GM12878 (cell line): ENCODE data around the gene PDE6C. TPM values are rescaled to one million over a fixed set of nuclear protein-coding genes. Genes with fewer than 3 reads are reported as not detected.

Experiments
- ATAC-seq: fragments of 200-7000 bp; cut with Tn5 transposase; 3 replicates; pipeline ENCODE4 v1.9.1; 2020; ENCODE audit warnings: mild to moderate bottlenecking, moderate library complexity
- BruUV-seq: library from RNA; stranded (reverse); fragments of 400-500 nt; replicated peaks from 2 replicates; lab custom pipeline; 2021; lab: Mats Ljungman, UMichigan
- CTCF ChIA-PET: fragments of 300-600 bp; sonication (Branson Sonifier 250); formaldehyde crosslinking; extraction: SDS; loops from one replicate; lab custom pipeline; 2021; ENCODE audit warnings: inconsistent platforms; lab: Yijun Ruan, JAX
- POLR2A ChIA-PET: fragments of 350-600 bp; formaldehyde crosslinking; extraction: SDS; loops from one replicate; lab custom pipeline; 2021; ENCODE audit warnings: inconsistent platforms; lab: Charles Lee
- RAD21 ChIA-PET: fragments of 300-600 bp; sonication (Branson Sonifier 250); formaldehyde crosslinking; loops from one replicate; lab custom pipeline; 2023; ENCODE audit warnings: antibody characterized with exemption; ENCODE audit not compliant: unreplicated experiment; lab: Charles Lee
- SMC1A ChIA-PET: fragments of 300-600 bp; sonication (Branson Sonifier 250); formaldehyde crosslinking; loops from one replicate; lab custom pipeline; 2023; ENCODE audit not compliant: unreplicated experiment, uncharacterized antibody; lab: Charles Lee
- DNase-seq: peaks from one replicate; pipeline ENCODE4 v3.0.0-alpha.2; 2011; ENCODE audit warnings: low read depth, low spot score
- FAIRE-seq: peaks from 3 replicates; lab custom pipeline; 2011; peaks lifted over from hg19 to GRCh38; lab: Jason Lieb, UNC
- H2AFZ ChIP-seq: 2 replicates; pipeline ENCODE4 v1.6.0; 2011; ENCODE audit warnings: low read depth, low read length, control low read depth; ENCODE audit not compliant: control insufficient read depth
- H3K27ac ChIP-seq: 2 replicates; pipeline ENCODE4 v1.5.1; 2011; ENCODE audit warnings: control low read depth; ENCODE audit not compliant: control insufficient read depth, insufficient read depth
- H3K27me3 ChIP-seq, 2 experiments: replicated peaks in 1 of 2; 2 replicates each; pipeline versions ENCODE4 v1.6.0 to v1.6.1; 2011; ENCODE audit warnings: low read length in 1 of 2; ENCODE audit not compliant: control insufficient read depth in 2 of 2, insufficient read depth in 2 of 2
- H3K36me3 ChIP-seq, 2 experiments: 2 replicates each; pipeline ENCODE4 v1.5.1; 2011; ENCODE audit warnings: low read length in 1 of 2; ENCODE audit not compliant: control insufficient read depth in 2 of 2, insufficient read depth in 2 of 2
- H3K4me1 ChIP-seq: 2 replicates; pipeline ENCODE4 v1.6.1; 2011; ENCODE audit warnings: mild to moderate bottlenecking, low read length, moderate library complexity, mixed read lengths; ENCODE audit not compliant: control insufficient read depth, insufficient read depth
- H3K4me2 ChIP-seq: 2 replicates; pipeline ENCODE4 v1.6.0; 2011; ENCODE audit warnings: control low read depth; ENCODE audit not compliant: control insufficient read depth, insufficient read depth
- H3K4me3 ChIP-seq: fragments of 200-600 bp; sonication (generic); 2 replicates; pipeline ENCODE4 v1.5.1; 2016
- H3K79me2 ChIP-seq: 2 replicates; pipeline ENCODE4 v1.6.0; 2011; ENCODE audit warnings: low read length; ENCODE audit not compliant: control insufficient read depth, insufficient read depth
- H3K9ac ChIP-seq: 2 replicates; pipeline ENCODE4 v1.8.0; 2011; ENCODE audit warnings: low read length, control low read depth, mixed read lengths; ENCODE audit not compliant: control insufficient read depth, insufficient read depth
- H3K9me3 ChIP-seq: replicated peaks from 3 replicates; pipeline ENCODE4 v1.5.1; 2011; ENCODE audit warnings: mild to moderate bottlenecking, low read length; ENCODE audit not compliant: control insufficient read depth, insufficient read depth
- H4K20me1 ChIP-seq: 2 replicates; pipeline ENCODE4 v1.6.0; 2011; ENCODE audit not compliant: control insufficient read depth, insufficient read depth
- BCL11A ChIP-seq: IDR thresholded peaks from 2 replicates; pipeline ENCODE4 v1.6.1; 2011; ENCODE audit warnings: low read depth, low read length
- GATAD2B ChIP-seq: fragments of 450-650 bp; conservative IDR thresholded peaks from 2 replicates; pipeline ENCODE4 v1.6.1; 2017; ENCODE audit warnings: low read depth, mild to moderate bottlenecking, moderate library complexity
- KDM1A ChIP-seq: fragments of 200-600 bp; sonication (generic); IDR thresholded peaks from 2 replicates; pipeline ENCODE4 v1.6.1; 2016; ENCODE audit warnings: borderline replicate concordance
- PAX5 ChIP-seq: IDR thresholded peaks from 2 replicates; pipeline ENCODE4 v1.6.1; 2011; ENCODE audit warnings: low read depth, low read length, borderline replicate concordance
- RBBP5 ChIP-seq: fragments of 200-600 bp; sonication (generic); conservative IDR thresholded peaks from 2 replicates; pipeline ENCODE4 v1.6.1; 2016
- SRF ChIP-seq, 2 experiments: IDR thresholded peaks; 2 replicates each; pipeline ENCODE4 v1.6.1; 2011; ENCODE audit warnings: low read depth in 2 of 2, low read length in 2 of 2, mild to moderate bottlenecking in 1 of 2, moderate library complexity in 1 of 2
- ZNF217 ChIP-seq: fragments of 450-650 bp; IDR thresholded peaks from 2 replicates; pipeline ENCODE4 v1.6.1; 2017; ENCODE audit warnings: antibody characterized with exemption, mild to moderate bottlenecking
- ZNF24 ChIP-seq: fragments of 450-650 bp; IDR thresholded peaks from 2 replicates; pipeline ENCODE4 v1.6.1; 2017; ENCODE audit warnings: antibody characterized with exemption, mild to moderate bottlenecking
- ZNF274 ChIP-seq: IDR thresholded peaks from one replicate; pipeline ENCODE4 v1.8.0; 2011; ENCODE audit not compliant: insufficient read length, insufficient read depth
- ZZZ3 ChIP-seq: IDR thresholded peaks from 2 replicates; pipeline ENCODE4 v1.6.1; 2011; ENCODE audit warnings: low read depth; ENCODE audit not compliant: control insufficient read depth, insufficient read length
- WGBS: methylation state at CpG from one replicate; pipeline ENCODE4 v1.1.6; 2016; ENCODE audit warnings: low lambda C conversion rate; ENCODE audit not compliant: insufficient replicate concordance, insufficient coverage; ENCODE audit errors: missing lambda C conversion rate; 5-methylcytosine and 5-hydroxymethylcytosine counted together
- in situ Hi-C: fragments of 300-500 bp; cut with MboI; formaldehyde crosslinking; loops from 9 replicates; pipeline ENCODE4 v1.14.3; 2018; ENCODE audit warnings: mixed read lengths
- intact Hi-C: fragments of 100-400 bp; cut with micrococcal nuclease; formaldehyde crosslinking; loops from one replicate; pipeline ENCODE4 v1.14.2; 2022; ENCODE audit not compliant: unreplicated experiment
- polyA plus RNA-seq, 11 experiments: library from polyadenylated mRNA; depleted of rRNA in 4 of 11; unstranded in 6 of 11; stranded (reverse) in 5 of 11; fragments of >200 nt; fragmentation: Nextera tagmentation in 4 of 11; fragmentation: Illumina TruSeq in 1 of 11; extraction: Ambion mirVana in 4 of 11; extraction: Trizol in 1 of 11; gene quantifications; 1 replicate in 1 of 11; 2 replicates in 10 of 11; pipeline versions ENCODE4 v1.2.1 to v1.2.3, GENCODE V29; 2011 to 2016; ENCODE audit warnings: inconsistent platforms in 2 of 11, missing spikeins in 2 of 11, low read depth in 1 of 11
- total RNA-seq, 4 experiments: library from RNA; depleted of rRNA in 3 of 4; stranded (reverse); fragments of >200 nt in 3 of 4; fragmentation: Illumina TruSeq in 1 of 4; extraction: Trizol in 1 of 4; gene quantifications; 2 replicates each; pipeline versions ENCODE4 v1.2.1 to v1.2.3, GENCODE V29; 2013 to 2021
- TF ChIP-seq, protein P1 (sequence below): fragments of 150-350 bp; IDR thresholded peaks from 2 replicates; pipeline ENCODE4 v1.6.1; 2014; ENCODE audit warnings: mild to moderate bottlenecking, low read depth, low read length
- TF ChIP-seq, protein P2 (sequence below): fragments of 450-650 bp; formaldehyde crosslinking; IDR thresholded peaks from 2 replicates; pipeline ENCODE4 v1.5.0; 2022; ENCODE audit warnings: mild to moderate bottlenecking, missing genetic modification characterization

PDE6C gene
- total and polyA plus RNA-seq, 10 of the 15 experiments (the other 5 are each of a cell fraction or from before 2014, with no cell fraction given): not detected

DNA sequence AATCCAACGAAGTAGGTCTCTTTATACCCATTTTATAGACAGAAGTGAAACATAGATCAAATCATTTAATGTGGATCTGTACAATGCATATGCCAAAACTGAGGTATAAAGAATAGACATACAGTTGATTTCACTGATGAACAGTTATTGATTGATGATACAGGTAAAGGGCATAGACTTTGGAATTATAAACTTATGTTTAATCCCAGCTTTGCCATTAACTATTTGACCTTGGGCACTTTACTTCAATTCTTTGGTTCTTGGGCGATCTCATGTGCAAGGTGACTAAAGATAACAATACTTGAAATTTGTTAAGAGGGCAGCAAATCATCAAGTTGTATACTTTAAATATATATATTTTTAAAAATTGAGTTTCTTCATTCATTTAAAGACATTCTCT lies 61.5 kb downstream of the PDE6C start:
- in situ Hi-C loops: no loop called here
- no TSS peak for BruUV-seq
- Histone ChIP-seq H3K79me2 (no peaks in the 10 kb centered on the region), H3K4me1 (no peaks in the 10 kb centered on the region), H4K20me1 (no peaks in the 10 kb centered on the region), H3K27ac (no peak overlapping the region), H3K27me3 (no peaks in the 10 kb centered on the region), H3K4me3 (no peak overlapping the region), H3K9ac (no peak overlapping the region), H3K36me3 (peaks cover 0 to 5% of the 10 kb centered on the region in 2 experiments; a peak in 2 of 4 replicates), H3K4me2 (no peak overlapping the region)
- intact Hi-C loops: no loop called here
- FAIRE-seq (no peak), ATAC-seq (no peak)
- ChIA-PET POLR2A (no interaction called here), RAD21 (no interaction called here)
- WGBS: 98% methylated on average over 2 of the region's 2 CpGs
- TF ChIP-seq ZZZ3: no peak
- no peak for TF ChIP-seq KDM1A
- TF ChIP-seq, protein P1, sequence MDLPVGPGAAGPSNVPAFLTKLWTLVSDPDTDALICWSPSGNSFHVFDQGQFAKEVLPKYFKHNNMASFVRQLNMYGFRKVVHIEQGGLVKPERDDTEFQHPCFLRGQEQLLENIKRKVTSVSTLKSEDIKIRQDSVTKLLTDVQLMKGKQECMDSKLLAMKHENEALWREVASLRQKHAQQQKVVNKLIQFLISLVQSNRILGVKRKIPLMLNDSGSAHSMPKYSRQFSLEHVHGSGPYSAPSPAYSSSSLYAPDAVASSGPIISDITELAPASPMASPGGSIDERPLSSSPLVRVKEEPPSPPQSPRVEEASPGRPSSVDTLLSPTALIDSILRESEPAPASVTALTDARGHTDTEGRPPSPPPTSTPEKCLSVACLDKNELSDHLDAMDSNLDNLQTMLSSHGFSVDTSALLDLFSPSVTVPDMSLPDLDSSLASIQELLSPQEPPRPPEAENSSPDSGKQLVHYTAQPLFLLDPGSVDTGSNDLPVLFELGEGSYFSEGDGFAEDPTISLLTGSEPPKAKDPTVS: no peak
- TF ChIP-seq BCL11A: no peak
- no peak for TF ChIP-seq ZNF24
- TF ChIP-seq, all 136 proteins: peak for 0
- ChIA-PET SMC1A (no interaction called here), CTCF (no interaction called here)
- no peak for DNase-seq
- H3K9me3 ChIP-seq: no peaks in the 10 kb centered on the region
- H2AFZ ChIP-seq: no peak overlapping the region

DNA sequence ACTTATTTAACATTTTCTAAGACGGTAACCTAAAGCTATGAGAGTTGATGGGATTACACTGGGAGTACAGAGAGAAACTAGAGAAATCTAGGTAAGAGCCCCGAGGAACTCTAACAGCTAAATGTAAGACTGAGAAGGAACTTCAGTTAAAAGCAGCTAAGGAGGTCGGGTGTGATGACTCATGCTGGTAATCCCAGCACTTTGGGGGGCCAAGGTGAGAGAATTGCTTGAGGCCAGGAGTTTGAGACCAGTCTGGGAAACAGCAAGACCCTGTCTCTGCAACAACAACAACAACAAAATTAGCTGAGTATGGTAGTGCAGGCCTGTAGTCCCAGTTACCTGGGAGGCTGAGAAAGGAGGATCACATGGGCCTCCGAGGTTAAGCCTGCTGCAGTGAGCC lies 66.0 kb downstream of the PDE6C start:
- FAIRE-seq: no peak
- intact Hi-C loops: no loop called here
- no peak overlapping the region for H3K9ac ChIP-seq
- no peak for TF ChIP-seq PAX5
- TF ChIP-seq, protein P2, sequence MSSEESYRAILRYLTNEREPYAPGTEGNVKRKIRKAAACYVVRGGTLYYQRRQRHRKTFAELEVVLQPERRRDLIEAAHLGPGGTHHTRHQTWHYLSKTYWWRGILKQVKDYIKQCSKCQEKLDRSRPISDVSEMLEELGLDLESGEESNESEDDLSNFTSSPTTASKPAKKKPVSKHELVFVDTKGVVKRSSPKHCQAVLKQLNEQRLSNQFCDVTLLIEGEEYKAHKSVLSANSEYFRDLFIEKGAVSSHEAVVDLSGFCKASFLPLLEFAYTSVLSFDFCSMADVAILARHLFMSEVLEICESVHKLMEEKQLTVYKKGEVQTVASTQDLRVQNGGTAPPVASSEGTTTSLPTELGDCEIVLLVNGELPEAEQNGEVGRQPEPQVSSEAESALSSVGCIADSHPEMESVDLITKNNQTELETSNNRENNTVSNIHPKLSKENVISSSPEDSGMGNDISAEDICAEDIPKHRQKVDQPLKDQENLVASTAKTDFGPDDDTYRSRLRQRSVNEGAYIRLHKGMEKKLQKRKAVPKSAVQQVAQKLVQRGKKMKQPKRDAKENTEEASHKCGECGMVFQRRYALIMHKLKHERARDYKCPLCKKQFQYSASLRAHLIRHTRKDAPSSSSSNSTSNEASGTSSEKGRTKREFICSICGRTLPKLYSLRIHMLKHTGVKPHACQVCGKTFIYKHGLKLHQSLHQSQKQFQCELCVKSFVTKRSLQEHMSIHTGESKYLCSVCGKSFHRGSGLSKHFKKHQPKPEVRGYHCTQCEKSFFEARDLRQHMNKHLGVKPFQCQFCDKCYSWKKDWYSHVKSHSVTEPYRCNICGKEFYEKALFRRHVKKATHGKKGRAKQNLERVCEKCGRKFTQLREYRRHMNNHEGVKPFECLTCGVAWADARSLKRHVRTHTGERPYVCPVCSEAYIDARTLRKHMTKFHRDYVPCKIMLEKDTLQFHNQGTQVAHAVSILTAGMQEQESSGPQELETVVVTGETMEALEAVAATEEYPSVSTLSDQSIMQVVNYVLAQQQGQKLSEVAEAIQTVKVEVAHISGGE (CRISPR knock-in tag): no peak
- no peak for TF ChIP-seq RBBP5
- TF ChIP-seq ZNF274: no peak
- no peak for TF ChIP-seq ZNF217
- TF ChIP-seq SRF (IDR thresholded peaks at IDR 0.05; ENCODE audit: low read depth in 2 of 2, low read length in 2 of 2): no peak
- TF ChIP-seq GATAD2B: no peak
- SMC1A ChIA-PET: interaction anchor here (0.8 to 1.9 kb wide), 5 partner anchors 9 to 124 kb away, joined by 3 to 5 read pairs (median 4); no protein-coding TSS in a partner anchor
- no peak overlapping the region for H3K27ac ChIP-seq
- no peak overlapping the region for H3K4me2 ChIP-seq
- CTCF ChIA-PET: interaction anchor here (0.6 to 5.0 kb wide), 9 partner anchors 8 to 862 kb away, joined by 3 to 60 read pairs (median 4); no protein-coding TSS in a partner anchor
- no peak overlapping the region for H2AFZ ChIP-seq
- DNase-seq: no peak
- 91% methylated on average over 4 of the region's 4 CpGs for WGBS
- ATAC-seq: no peak
- H4K20me1 ChIP-seq: no peaks in the 10 kb centered on the region
- BruUV-seq: no TSS peak
- RAD21 ChIA-PET: interaction anchor here (1.1 kb wide), 1 partner anchor 123 kb away, joined by 4 read pairs; no protein-coding TSS in a partner anchor
- peaks cover 0 to 5% of the 10 kb centered on the region in 2 experiments; a peak in 2 of 4 replicates for H3K36me3 ChIP-seq
- in situ Hi-C loops: no loop called here
- no peaks in the 10 kb centered on the region for H3K27me3 ChIP-seq
- no peaks in the 10 kb centered on the region for H3K4me1 ChIP-seq
- POLR2A ChIA-PET: no interaction called here
- H3K79me2 ChIP-seq: no peaks in the 10 kb centered on the region
- H3K9me3 ChIP-seq: no peaks in the 10 kb centered on the region
- no peak overlapping the region for H3K4me3 ChIP-seq
